GM13977 (cell line): ENCODE results near the gene DDX56.

ENCODE experiments used
- DNase-seq: peaks from one replicate; pipeline ENCODE4 v3.0.0; 2012; ENCODE audit warnings: low spot score
- in situ Hi-C: fragments of 300-500 bp; cut with MboI; formaldehyde crosslinking; loops from one replicate; pipeline ENCODE4 v1.12.0; 2022; ENCODE audit warnings: low sequenced_read_pairs, low pct_unique_long_range_greater_than_20kb, mixed read lengths, inconsistent platforms; ENCODE audit not compliant: unreplicated experiment
- TF ChIP-seq, protein P1 (sequence below): IDR thresholded peaks from 2 replicates; pipeline ENCODE4 v1.5.1; 2012; ENCODE audit warnings: mild to moderate bottlenecking, control low read depth; ENCODE audit not compliant: insufficient read depth; ENCODE audit errors: extremely low read depth, missing control alignments

DDX56 gene

DNA sequence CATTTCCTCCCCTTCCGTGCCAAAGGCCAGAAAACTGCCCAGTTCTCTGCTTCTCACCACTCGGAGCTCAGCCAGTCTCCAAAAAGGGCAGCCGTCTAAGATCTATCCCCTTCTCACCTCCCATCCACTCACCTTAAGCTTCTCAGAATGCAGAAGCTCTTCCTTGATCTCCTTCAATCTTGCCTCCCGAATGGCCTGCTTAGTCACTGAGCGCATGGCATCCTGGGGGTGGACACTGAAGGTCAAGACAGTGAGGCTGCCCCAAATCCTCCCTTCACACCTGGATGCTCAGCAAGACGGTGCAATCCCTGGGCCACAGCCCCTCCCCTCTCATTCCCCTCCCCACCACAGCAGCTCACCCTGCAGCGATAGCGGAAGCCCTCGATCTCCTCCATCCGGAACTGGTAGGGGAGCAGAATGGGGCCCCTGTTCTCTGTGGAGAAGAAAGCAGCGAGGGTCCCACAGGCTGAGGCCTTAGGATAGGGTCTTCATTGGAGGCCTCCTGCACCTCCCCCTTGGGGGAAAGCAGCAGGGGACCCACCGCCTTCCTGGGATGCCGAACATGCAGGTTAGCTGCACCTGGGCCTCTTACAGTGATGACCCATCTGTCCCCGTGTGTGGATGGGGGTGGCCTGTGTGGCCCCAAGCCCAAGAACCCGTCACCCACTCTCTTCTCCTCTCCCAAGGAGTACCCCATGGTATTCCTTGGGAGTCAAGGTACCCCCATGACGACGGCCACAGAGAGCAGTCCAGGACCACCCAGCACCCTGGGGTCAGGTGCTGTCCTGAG lies 4.7 kb downstream of the DDX56 start:
- TF ChIP-seq, protein P1, sequence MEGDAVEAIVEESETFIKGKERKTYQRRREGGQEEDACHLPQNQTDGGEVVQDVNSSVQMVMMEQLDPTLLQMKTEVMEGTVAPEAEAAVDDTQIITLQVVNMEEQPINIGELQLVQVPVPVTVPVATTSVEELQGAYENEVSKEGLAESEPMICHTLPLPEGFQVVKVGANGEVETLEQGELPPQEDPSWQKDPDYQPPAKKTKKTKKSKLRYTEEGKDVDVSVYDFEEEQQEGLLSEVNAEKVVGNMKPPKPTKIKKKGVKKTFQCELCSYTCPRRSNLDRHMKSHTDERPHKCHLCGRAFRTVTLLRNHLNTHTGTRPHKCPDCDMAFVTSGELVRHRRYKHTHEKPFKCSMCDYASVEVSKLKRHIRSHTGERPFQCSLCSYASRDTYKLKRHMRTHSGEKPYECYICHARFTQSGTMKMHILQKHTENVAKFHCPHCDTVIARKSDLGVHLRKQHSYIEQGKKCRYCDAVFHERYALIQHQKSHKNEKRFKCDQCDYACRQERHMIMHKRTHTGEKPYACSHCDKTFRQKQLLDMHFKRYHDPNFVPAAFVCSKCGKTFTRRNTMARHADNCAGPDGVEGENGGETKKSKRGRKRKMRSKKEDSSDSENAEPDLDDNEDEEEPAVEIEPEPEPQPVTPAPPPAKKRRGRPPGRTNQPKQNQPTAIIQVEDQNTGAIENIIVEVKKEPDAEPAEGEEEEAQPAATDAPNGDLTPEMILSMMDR: no peak
- DNase-seq: no peak
- in situ Hi-C loops: no loop called here

DNA sequence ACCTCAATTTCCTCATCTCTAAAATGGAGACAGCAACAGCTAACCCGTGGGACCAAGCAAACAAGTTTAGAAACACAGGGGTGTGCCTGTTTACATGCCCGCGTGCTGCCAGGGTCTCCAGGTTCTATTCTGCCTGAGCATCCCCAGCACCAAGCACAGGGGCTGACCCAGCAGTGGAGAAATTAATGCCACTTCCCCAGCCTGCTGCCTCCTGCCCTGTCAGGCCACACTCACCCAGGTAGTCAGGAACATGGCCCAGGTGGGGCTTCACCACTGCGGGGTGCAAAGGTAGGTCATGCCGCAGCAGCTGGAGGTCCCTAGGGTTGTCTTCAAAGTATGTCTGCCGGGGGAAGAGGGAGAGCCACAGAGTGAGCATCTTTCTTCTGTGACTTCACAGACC lies 5.8 kb downstream of the DDX56 start:
- no peak for DNase-seq
- TF ChIP-seq, protein P1: no peak
- in situ Hi-C loops: no loop called here

DNA sequence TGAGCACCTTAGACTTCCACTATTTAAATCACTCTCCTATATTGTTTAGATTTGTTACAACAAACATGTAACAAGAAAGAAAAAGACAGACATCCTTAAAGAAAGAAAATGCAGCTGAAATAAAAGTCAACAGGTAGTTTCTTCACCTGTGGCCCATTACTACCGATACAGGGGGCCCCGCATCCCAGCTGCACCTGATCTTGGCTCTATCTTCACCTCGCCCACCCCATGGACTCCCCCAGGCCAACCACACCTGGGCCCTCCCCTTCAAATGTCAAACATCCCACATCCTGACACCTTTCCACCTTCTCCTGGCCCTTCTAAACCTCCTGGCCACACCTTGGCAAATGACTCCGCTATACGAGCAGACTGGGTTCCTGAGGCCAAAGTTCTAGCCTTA lies 7.0 kb downstream of the DDX56 start:
- no peak for DNase-seq
- in situ Hi-C loops: no loop called here
- TF ChIP-seq, protein P1: no peak

DNA sequence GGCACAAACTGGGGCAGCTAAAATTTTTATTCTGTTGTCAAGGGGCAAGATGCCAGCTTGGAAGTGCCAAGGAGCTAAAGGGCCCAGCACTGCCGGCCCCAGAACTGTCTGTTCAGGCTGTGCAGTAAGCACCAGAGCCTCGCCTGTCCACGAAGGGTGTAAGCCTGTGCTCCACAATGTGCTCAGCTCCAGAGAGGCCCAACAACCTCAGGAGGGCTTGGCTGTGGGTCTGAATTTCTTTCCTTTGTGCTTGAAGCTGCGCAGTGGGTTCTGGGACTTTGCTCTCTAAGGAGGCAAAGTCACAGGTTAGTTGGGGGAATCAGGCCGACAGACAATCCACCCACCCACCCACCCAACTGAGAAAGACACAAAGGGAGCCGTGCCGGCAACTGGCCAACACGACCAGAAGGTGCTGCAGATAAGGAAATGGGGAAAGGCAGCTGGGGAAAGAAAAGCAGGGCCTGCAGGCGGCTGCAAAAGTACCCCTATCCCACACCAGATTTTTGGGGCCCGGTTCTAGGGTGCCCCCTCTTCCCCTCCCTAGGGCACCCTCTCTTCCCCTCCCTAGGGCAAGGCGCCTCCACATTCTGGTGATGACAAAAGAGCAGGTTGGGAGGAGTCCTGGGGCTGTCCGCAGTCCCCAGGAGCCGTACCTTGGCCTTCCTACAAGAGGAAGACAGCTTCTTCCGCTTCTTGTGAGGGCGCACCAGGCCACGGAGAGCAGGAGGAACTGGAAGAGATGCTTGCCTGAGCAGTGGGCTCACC lies 7.7 kb downstream of the DDX56 start:
- in situ Hi-C loops: no loop called here
- TF ChIP-seq, protein P1: no peak
- no peak for DNase-seq

DNA sequence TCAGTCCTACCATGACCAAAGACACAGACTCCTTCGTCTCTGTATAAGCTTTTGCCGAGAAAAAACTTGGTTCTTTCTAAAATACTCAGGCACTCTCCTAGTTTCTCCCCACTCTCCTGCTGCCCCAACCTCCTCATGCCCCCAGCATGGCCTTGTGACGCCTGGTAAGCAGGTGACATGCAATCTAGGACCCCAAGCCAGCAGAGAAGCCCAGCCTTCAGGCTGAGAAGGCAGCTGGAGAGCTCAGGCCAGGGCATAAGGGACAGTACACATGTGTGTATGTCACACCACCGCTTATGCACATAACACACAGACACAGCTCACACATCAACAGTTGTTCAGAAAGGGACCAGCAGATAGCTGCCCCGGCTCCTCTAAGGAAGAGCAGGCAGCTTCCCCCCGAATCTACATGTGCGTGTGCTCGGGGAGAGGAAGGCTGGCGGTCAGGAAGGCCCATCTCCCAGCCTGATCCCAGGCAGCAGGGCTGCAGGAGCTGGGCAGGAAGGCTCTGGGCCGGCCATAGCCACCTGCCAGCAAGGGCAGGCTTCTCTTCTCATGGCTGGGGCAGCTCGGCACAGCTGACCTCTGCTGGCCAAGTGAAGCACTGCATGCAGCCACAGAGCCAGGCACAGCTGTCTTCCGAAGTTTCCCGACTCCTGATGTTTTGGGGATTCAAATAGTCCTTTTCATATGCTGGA lies 8.5 kb downstream of the DDX56 start:
- in situ Hi-C loops: no loop called here
- TF ChIP-seq, protein P1: peak; percentile 94
- DNase-seq: peak; percentile 68

DNA sequence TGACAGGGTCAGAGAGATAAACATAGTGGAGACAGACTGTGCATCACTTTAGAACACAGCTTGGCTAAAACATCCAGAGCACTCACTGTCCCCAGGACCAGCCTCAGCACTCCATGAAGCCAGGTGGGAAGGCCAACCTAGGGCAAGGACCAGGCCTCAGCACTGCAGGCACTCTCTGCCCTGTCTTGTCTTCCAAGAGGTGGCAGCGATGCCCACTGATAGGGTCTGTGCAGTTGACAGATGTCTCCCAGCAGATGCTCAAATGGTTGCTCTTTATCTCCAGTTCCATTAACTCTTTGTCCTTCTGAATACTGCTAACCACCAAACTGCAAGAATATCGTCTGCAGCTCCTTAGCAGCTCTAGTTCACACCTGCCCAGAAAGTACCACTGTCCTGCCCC lies 9.1 kb downstream of the DDX56 start:
- in situ Hi-C loops: no loop called here
- TF ChIP-seq, protein P1: no peak
- no peak for DNase-seq
